Measurements from ENCODE around the gene RHOB. TPM values are rescaled to one million over a fixed set of nuclear protein-coding genes. Genes with fewer than 3 reads are reported as not detected.

Gene RHOB
- total RNA-seq, 2 donors from 2014 or later = 376 to 784 TPM

DNA sequence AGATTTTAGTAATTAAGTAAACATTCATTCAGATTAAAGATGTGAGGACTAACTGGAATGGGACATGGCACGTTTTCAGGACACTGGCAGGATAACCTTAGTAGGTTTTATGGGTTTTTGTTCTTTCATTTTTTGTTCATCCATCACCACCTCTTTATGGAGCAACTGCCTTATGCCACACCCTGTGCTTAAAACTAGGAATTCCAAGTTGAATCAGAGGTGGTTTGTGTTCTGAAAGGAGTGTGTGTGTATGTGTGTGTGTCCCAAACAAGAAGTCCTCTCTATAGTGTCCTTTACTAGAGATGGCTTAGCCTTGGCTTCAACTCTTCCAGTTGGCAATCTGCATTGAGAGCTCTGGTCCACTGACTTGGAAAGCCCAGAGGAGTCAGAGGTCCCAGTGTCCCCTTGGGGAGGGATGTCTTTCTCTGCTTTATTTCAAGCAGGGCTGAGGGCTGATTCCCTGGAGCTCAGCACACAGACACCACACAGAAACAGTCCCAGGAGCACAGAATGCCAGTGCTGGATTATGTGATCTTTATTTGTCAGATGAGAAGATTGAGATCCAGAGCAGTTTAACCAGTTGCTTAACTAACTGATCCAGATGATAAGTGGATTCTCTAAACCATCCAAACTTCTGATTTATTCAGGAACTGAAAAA, 25.2 kb downstream of the RHOB start:
- Histone ChIP-seq H3K4me3 (no peak overlapping the region), H3K36me3 (replicated peaks in 1 of 2; ENCODE audit: insufficient read depth in 1 of 2, low read depth in 2 of 2) (no peaks in the 10 kb centered on the region), H3K27me3 (no peaks in the 10 kb centered on the region), H3K4me1 (peaks cover 25% of the 10 kb centered on the region), H3K9me3 (no peaks in the 10 kb centered on the region), H3K27ac (no peak overlapping the region)
- 43 to 54% methylated on average over 1 of the region's 1 CpG for WGBS, 2 donors
- ATAC-seq (no peak), DNase-seq (no peak)
- no peak for TF ChIP-seq POLR2A (IDR thresholded peaks at IDR 0.05)
- no peak for TF ChIP-seq CTCF (IDR thresholded peaks at IDR 0.05)
- intact Hi-C loops (cut with DNase I) = no loop called here

DNA sequence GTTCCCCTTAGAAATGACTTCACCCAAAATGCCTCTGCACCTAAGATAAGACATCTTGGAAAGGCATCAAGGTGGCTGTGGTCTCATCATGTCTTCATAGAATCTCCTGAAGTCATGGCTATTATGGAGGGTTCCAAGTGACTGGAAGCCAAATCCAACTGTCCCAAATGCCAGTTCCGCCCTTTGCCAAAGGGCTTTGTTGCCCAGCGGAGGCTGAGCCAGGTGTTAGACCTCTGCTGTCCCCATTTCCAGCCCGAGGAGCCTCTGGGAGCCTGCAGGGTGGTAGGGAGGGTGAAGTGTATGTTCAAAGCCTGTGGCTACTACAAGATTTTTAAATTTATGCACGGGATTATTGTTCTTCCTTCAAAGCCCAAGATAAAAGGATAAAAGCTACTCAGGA, 25.7 kb downstream of the RHOB start:
- ATAC-seq = no peak
- Histone ChIP-seq H3K4me3 (no peak overlapping the region), H3K27ac (no peak overlapping the region), H3K36me3 (replicated peaks in 1 of 2; ENCODE audit: insufficient read depth in 1 of 2, low read depth in 2 of 2) (no peaks in the 10 kb centered on the region), H3K27me3 (no peaks in the 10 kb centered on the region), H3K4me1 (peaks cover 20% of the 10 kb centered on the region), H3K9me3 (no peaks in the 10 kb centered on the region)
- intact Hi-C loops (cut with DNase I) = no loop called here
- WGBS, 2 donors = 86 to 90% methylated on average over 4 of the region's 4 CpGs
- TF ChIP-seq POLR2A (IDR thresholded peaks at IDR 0.05) = no peak
- no peak for TF ChIP-seq CTCF (IDR thresholded peaks at IDR 0.05)
- no peak for DNase-seq

DNA sequence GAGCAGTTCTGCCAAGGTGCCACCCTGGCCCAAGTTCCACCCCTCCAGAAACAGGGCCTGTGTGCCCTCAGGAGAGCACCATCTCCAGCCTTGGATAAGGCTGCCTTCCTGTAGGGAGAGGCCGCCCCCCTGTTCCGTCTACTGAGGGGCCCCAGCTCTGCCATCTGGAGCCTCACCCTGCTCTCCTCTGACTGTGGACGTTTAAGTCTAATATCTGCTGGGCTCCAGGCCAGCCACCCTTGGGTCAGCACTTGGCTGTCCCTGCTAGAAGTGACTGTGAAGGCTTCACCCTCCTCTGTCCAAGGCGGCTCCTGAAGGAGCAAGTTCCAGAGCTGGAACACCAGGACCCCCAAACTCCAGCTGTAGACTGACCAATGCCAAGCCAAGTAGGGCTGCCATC, 26.3 kb downstream of the RHOB start:
- no peak for ATAC-seq
- no peak overlapping the region for H3K4me3 ChIP-seq
- peaks cover 18% of the 10 kb centered on the region for H3K4me1 ChIP-seq
- TF ChIP-seq POLR2A (IDR thresholded peaks at IDR 0.05) = no peak
- no peak for TF ChIP-seq CTCF (IDR thresholded peaks at IDR 0.05)
- no peaks in the 10 kb centered on the region for H3K27me3 ChIP-seq
- WGBS, 2 donors = 67 to 77% methylated on average over 2 to 4 of the region's 4 CpGs
- no peaks in the 10 kb centered on the region for H3K36me3 ChIP-seq (replicated peaks in 1 of 2; ENCODE audit: insufficient read depth in 1 of 2, low read depth in 2 of 2)
- no peaks in the 10 kb centered on the region for H3K9me3 ChIP-seq
- no peak overlapping the region for H3K27ac ChIP-seq
- no peak for DNase-seq
- intact Hi-C loops (cut with DNase I) = no loop called here

GRCh38 chr2:20474757-20475566, 28.1 kb downstream of the RHOB start:
- Histone ChIP-seq H3K27me3 (no peaks in the 10 kb centered on the region), H3K27ac (no peak overlapping the region), H3K9me3 (no peaks in the 10 kb centered on the region), H3K36me3 (replicated peaks in 1 of 2; ENCODE audit: insufficient read depth in 1 of 2, low read depth in 2 of 2) (no peaks in the 10 kb centered on the region), H3K4me3 (no peak overlapping the region), H3K4me1 (peaks cover 4% of the 10 kb centered on the region)
- no peak for ATAC-seq
- TF ChIP-seq POLR2A (IDR thresholded peaks at IDR 0.05) (no peak), CTCF (IDR thresholded peaks at IDR 0.05) (no peak)
- no peak for DNase-seq
- 85 to 87% methylated on average over 6 to 7 of the region's 7 CpGs for WGBS, 2 donors
- intact Hi-C loops (cut with DNase I) = no loop called here

Data from body of pancreas (tissue), 4 donors.